T-helper 17 cell (primary cell): ENCODE measurements around the gene CREG2. TPM values are rescaled to one million over a fixed set of nuclear protein-coding genes. Genes with fewer than 3 reads are reported as not detected.
A peak's percentile ranks its signal among the peaks of the same experiment; 100 is the strongest.

Experiments
- ATAC-seq: fragments of 150-1000 bp; cut with Tn5 transposase; 2 replicates; pipeline ENCODE4 v1.10.0; 2021; ENCODE audit warnings: mild to moderate bottlenecking, moderate library complexity
- DNase-seq, 3 donors: peaks; one replicate each; pipeline versions ENCODE4 v3.0.0 to v3.0.0-alpha.2; 2020 to 2021
- H3K9me3 ChIP-seq: one replicate; pipeline ENCODE4 v1.7.0; 2013; ENCODE audit warnings: low read length, mild to moderate bottlenecking; ENCODE audit not compliant: control insufficient read depth, poor library complexity, severe bottlenecking
- H3K27ac Mint-ChIP-seq: one replicate; pipeline ENCODE4 v1.8.0; 2022; ENCODE audit warnings: mild to moderate bottlenecking, moderate library complexity, mixed read lengths
- H3K27me3 Mint-ChIP-seq: one replicate; pipeline ENCODE4 v1.8.0; 2022; ENCODE audit warnings: mixed read lengths
- H3K36me3 Mint-ChIP-seq: one replicate; pipeline ENCODE4 v1.8.0; 2022; ENCODE audit warnings: low read depth, mixed read lengths
- H3K4me1 Mint-ChIP-seq: one replicate; pipeline ENCODE4 v1.8.0; 2022; ENCODE audit warnings: mild to moderate bottlenecking, mixed read lengths
- H3K4me3 Mint-ChIP-seq: one replicate; pipeline ENCODE4 v1.8.0; 2022; ENCODE audit warnings: mild to moderate bottlenecking, moderate library complexity, mixed read lengths
- total RNA-seq, 4 donors: library from RNA in 2 of 4; stranded (reverse) in 2 of 4; gene quantifications; one replicate each; pipeline ENCODE4 v1.2.3 and lab custom pipeline; 2022 to 2026

The CREG2 gene
- total RNA-seq, 2 donors from 2014 or later, result 0.30 to 0.39 TPM

DNA sequence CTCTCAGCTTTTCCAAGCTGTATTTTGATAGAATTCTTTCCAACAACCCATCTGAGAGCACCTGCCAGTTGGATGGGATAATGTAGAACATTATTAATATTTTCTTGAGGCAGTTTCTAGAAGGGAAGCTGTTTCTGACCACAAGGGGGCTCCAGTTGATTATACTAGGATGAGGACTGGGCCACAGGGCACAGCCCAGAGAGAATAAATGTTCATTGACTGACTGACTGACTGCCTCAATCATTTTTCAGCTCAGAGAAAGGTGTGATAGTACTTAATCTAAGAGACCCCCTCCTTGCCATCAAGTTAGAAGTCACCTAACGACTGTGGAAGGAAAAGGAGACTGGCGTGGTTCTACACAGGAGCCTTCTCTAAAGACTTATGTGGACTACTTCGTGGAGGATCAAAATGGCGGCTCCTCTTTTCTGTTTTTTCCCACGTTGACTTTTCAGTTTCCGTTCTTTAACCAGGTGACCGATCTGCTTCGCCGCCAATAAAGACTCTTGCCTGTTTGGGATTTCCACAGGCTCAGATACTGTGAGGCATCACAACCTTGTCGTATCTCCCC lies 31.9 kb upstream of the CREG2 start:
- H3K4me3 Mint-ChIP-seq, result no peak overlapping the region
- DNase-seq (peak in 1 of 3 donors; percentile 45), ATAC-seq (peak; percentile 77)
- no peaks in the 10 kb centered on the region for H3K36me3 Mint-ChIP-seq
- no peak overlapping the region for H3K27ac Mint-ChIP-seq
- H3K9me3 ChIP-seq, result peaks cover 3% of the 10 kb centered on the region
- H3K4me1 Mint-ChIP-seq, result peaks cover 4% of the 10 kb centered on the region
- peaks cover 15% of the 10 kb centered on the region for H3K27me3 Mint-ChIP-seq

DNA sequence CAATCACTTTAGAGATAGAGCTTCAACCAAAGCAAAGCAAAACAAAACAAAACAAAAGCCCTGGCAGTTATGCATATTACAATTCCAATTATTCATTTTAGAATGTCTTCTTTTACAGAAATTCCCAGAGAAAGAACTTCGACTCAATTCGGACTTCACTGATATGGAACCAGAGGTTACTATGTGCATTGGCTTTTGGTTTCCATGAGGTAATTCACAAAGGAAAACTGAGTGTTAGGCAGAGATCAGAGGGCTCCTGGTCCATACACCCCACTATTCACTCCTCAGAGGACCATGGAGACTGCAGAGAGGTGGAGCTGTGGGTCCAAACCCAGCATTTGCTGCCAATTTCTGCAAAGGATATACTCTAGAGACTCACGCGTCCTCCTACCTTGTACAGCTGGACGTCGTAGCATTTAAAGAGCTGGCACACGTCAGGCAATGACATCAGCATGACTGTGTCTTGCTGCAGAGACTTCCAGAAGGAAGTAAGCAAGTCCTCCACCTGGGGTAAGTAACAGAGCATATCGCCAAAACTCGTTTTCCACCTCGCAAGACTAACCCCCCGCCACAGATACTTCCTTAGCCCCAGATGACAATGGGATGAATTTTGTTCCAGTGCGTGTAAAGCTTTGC lies 31.3 kb upstream of the CREG2 start:
- no peak for ATAC-seq
- Mint-ChIP-seq H3K4me3 (no peak overlapping the region), H3K4me1 (peaks cover 4% of the 10 kb centered on the region), H3K27ac (no peak overlapping the region), H3K27me3 (peaks cover 15% of the 10 kb centered on the region), H3K36me3 (no peaks in the 10 kb centered on the region)
- peaks cover 3% of the 10 kb centered on the region for H3K9me3 ChIP-seq
- DNase-seq, result no peak

DNA sequence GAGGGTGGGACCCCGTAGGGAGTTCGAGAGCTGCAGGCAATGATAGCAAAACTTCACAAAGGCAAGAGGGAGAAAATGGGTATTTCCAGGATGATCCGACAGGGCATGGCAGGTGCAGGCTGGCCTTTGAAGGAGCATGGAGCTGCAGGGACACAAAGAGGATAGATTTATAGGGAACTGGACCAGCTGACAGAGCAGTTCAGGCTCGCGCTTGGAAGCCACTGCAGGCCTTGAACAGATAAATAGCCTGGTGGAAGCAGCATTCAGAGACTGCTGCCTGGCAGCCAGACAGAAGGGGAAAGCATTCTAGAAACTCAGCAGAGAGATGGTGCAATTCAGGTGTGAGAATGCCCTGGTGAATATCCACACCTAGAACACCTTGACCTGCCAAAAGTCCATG lies 29.3 kb upstream of the CREG2 start:
- no peak for ATAC-seq
- Mint-ChIP-seq H3K4me3 (no peak overlapping the region), H3K27ac (no peak overlapping the region), H3K27me3 (peaks cover 25% of the 10 kb centered on the region), H3K36me3 (no peaks in the 10 kb centered on the region), H3K4me1 (peaks cover 2% of the 10 kb centered on the region)
- H3K9me3 ChIP-seq, result peaks cover 3% of the 10 kb centered on the region
- no peak for DNase-seq

DNA sequence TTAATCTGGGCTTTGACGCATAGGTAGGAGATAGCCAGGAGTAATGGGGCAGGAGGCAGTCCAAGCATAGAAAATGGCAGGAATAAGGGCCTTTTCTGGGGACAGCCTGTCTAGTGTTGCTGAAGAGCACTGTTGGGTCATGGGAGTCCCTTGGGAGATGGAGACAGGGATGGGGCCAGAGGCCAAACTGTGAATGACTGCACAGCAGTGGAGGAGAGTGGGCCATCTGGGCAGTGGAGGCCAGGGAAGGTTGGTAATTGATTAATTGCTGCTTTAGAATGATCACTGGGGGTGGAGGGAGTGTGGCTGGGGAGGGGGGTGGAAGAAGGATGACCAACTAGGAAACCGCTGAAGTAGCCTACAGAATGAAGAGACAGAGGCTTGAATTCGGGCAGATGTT lies 28.6 kb upstream of the CREG2 start:
- Mint-ChIP-seq H3K27me3 (peaks cover 25% of the 10 kb centered on the region), H3K36me3 (no peaks in the 10 kb centered on the region), H3K4me1 (peaks cover 2% of the 10 kb centered on the region), H3K4me3 (no peak overlapping the region), H3K27ac (no peak overlapping the region)
- H3K9me3 ChIP-seq, result peaks cover 3% of the 10 kb centered on the region
- DNase-seq (no peak), ATAC-seq (no peak)

DNA sequence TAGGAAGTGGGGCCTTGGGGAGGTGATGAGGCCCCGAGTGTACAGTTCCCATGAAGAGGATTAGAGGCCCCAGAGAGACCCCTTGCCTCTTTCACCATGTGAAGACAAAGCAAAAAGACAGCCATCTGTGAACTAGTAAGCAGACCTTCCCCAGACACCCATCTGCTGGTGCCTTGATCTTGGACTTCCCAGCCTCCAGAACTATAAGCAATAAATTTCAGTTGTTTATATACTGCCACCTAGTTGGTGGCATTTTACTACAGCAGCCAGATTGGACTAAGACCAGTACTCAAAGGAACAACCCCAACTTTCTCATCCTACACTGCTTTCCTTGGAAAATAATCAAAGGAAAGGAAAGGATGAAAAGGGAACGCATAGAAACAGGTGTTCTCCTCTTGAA lies 27.9 kb upstream of the CREG2 start:
- peaks cover 3% of the 10 kb centered on the region for H3K9me3 ChIP-seq
- peaks cover 4% of the 10 kb centered on the region for H3K4me1 Mint-ChIP-seq
- ATAC-seq (no peak), DNase-seq (no peak)
- no peak overlapping the region for H3K4me3 Mint-ChIP-seq
- peaks cover 1% of the 10 kb centered on the region for H3K36me3 Mint-ChIP-seq
- H3K27me3 Mint-ChIP-seq, result peaks cover 29% of the 10 kb centered on the region
- H3K27ac Mint-ChIP-seq, result no peak overlapping the region

DNA sequence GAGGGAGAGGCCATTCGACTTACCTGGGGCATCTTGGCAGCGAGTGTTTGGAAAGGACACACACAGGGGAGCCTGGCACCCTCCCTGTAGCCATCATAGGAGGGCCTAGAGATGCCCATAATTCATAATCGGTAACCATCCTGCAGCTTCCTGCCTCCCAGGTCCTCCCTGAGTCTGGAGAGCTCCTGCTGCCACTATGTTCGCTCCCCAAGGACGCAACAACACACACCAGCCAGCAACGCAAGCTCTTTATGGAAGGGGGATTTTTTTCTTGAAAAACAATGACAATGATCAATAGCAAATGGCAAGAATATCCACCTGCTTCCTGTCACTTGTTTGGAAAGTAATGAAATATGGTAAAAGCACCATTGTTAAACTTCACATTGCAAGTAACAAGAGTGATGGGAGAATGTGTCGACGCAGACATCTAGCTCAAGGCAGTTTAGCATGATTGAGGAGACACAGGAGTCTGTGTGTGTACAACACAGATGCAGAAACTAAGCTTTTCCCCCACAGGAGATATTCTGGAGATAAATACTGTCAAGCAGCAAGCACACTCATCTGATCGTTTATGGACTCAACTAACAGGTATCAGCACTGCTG lies 24.9 kb upstream of the CREG2 start:
- peaks cover 3% of the 10 kb centered on the region for H3K9me3 ChIP-seq
- Mint-ChIP-seq H3K27me3 (peaks cover 31% of the 10 kb centered on the region), H3K27ac (no peak overlapping the region), H3K4me3 (no peak overlapping the region), H3K4me1 (peaks cover 3% of the 10 kb centered on the region), H3K36me3 (peaks cover 6% of the 10 kb centered on the region)
- DNase-seq (no peak), ATAC-seq (no peak)

DNA sequence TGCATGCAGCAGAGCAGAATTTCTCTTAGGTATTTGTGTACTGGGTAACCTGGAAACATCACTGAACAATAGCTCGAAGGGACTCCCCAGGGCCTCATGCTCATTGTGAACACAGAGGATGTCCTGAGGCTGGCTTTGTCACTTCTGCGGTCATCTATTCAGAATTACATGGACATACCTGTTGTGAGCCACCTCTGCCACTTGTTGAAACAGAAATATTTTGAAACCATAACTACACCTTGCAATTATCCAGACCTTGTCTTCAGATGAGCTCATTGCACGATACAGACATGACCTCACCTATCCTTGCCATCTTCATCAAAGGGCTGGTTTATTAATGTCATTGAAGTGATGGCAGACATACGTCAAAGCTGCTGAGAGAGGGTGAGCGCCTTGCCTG lies 23.4 kb upstream of the CREG2 start:
- H3K27me3 Mint-ChIP-seq, result peaks cover 24% of the 10 kb centered on the region
- peaks cover 6% of the 10 kb centered on the region for H3K36me3 Mint-ChIP-seq
- ATAC-seq (no peak), DNase-seq (no peak)
- no peak overlapping the region for H3K4me3 Mint-ChIP-seq
- H3K4me1 Mint-ChIP-seq, result peaks cover 5% of the 10 kb centered on the region
- H3K9me3 ChIP-seq, result peaks cover 3% of the 10 kb centered on the region
- peak overlapping the region; percentile 60 for H3K27ac Mint-ChIP-seq

DNA sequence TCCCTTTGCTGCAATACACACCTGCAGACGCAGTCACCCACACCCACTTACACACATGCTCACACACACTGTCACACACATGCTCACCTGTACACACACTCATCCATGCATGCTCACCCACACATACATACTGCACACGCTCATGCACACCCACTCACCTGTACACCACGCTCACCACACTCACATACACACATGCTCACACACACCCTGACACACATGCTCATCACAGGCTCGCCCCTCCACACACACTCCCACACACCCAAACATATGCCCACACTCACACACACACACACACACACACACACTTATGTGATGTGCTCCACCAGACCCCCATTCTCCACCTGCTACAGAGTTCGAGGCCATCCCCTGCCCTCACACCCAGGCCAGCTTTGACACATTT lies 22.8 kb upstream of the CREG2 start:
- peak overlapping the region; percentile 25 for H3K4me3 Mint-ChIP-seq

DNA sequence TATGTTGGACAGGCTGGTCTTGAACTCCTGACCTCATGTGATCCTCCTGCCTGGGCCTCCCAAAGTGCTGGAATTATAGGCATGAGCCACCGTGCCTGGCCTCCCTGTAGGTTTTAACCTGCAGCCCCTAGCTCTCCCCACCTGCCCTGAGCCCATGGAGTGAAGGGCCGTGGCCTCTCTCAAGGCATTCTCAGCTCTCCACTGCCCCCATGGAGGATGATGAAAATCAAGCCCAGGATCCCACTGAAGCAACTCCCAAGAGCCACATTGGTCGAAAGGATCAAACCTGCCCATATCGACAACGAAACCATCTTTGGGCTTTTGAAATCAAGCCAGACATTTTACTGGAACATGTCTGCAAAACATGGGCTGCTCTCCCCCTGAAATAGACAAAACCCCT lies 22.4 kb upstream of the CREG2 start:
- H3K27ac Mint-ChIP-seq, result peak overlapping the region; percentile 60
- H3K4me1 Mint-ChIP-seq, result peaks cover 5% of the 10 kb centered on the region

More for the DNA sequence above, 22.8 kb upstream of the CREG2 start:
- H3K36me3 Mint-ChIP-seq, result peaks cover 6% of the 10 kb centered on the region
- H3K27me3 Mint-ChIP-seq, result peaks cover 25% of the 10 kb centered on the region
- H3K9me3 ChIP-seq, result peaks cover 3% of the 10 kb centered on the region
- H3K4me1 Mint-ChIP-seq, result peaks cover 5% of the 10 kb centered on the region
- ATAC-seq (no peak), DNase-seq (no peak)
- H3K27ac Mint-ChIP-seq, result peak overlapping the region; percentile 60

DNA sequence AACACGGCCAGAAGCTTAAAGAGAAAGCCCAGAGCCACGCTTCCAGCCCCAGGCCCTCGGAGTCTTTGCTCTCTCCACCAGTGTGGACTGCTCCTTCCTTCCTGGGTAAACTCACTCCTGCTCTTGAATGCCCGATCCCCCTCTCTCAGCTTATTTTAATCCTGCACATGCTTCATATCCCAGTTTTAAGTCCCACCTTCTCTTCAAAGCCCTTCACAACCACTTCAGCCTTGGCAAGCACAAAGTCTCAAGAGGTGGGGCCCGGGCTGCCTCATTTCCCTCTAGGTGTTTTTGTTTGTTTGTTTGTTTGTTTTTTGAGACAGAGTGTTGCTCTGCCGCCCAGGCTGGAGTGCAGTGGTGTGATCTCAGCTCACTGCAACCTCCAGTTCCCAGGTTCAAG lies 21.6 kb upstream of the CREG2 start:
- H3K9me3 ChIP-seq, result no peaks in the 10 kb centered on the region
- peaks cover 5% of the 10 kb centered on the region for H3K4me1 Mint-ChIP-seq
- H3K36me3 Mint-ChIP-seq, result peaks cover 6% of the 10 kb centered on the region
- DNase-seq (no peak), ATAC-seq (no peak)
- peaks cover 25% of the 10 kb centered on the region for H3K27me3 Mint-ChIP-seq
- H3K27ac Mint-ChIP-seq, result peak overlapping the region; percentile 60
- H3K4me3 Mint-ChIP-seq, result no peak overlapping the region

More for the DNA sequence above, 22.4 kb upstream of the CREG2 start:
- ATAC-seq (no peak), DNase-seq (no peak)
- H3K9me3 ChIP-seq, result peaks cover under 1% of the 10 kb centered on the region
- Mint-ChIP-seq H3K4me3 (no peak overlapping the region), H3K27me3 (peaks cover 25% of the 10 kb centered on the region), H3K36me3 (peaks cover 6% of the 10 kb centered on the region)

DNA sequence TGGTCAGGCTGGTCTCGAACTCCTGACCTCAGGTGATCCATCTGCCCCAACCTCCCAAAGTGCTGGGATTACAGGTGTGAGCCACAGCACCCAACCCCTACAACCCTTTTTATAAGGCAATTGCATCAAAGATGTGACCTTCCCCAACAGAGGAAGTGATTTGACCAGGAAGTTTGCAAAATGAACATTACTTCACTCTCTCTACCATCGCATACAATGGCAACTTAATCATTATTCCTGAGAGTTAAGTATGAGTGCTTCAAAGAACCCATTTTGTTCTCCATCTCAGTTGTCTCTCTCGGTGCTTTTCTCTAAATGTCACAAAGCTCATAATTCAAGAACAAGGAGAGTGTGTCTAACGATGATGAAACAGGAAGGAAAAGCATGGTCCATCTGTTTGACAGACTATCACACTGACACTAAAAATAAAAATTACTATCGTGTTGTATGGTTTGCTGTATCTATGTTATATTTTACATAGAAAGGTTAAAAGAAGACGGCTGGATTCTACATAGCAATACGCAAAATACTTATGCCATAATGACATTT lies 18.1 kb upstream of the CREG2 start:
- Mint-ChIP-seq H3K4me3 (peak overlapping the region; percentile 45), H3K4me1 (peaks cover 4% of the 10 kb centered on the region), H3K27me3 (peaks cover 40% of the 10 kb centered on the region), H3K36me3 (peaks cover 6% of the 10 kb centered on the region), H3K27ac (no peak overlapping the region)
- no peak for ATAC-seq
- no peaks in the 10 kb centered on the region for H3K9me3 ChIP-seq
- DNase-seq, result no peak

DNA sequence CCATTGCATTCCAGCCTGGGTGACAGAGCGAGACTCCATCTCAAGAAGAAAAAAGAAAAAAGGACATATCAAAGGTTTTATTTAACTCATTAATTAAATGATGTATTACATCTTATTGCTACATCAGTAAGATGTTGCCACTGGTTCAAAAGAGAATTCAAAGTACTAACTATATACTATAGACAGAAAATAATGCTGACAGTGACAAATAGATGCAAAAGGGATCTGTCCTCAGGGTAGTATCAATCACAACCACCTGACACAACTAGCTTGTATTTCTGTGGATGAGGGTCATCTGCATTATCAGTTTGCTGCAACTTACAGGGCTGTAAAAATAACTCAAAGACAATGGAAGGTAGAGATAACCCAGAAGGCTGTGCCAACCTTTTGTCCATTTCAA lies 16.4 kb upstream of the CREG2 start:
- Mint-ChIP-seq H3K36me3 (no peaks in the 10 kb centered on the region), H3K27me3 (peaks cover 52% of the 10 kb centered on the region), H3K4me3 (no peak overlapping the region), H3K4me1 (peaks cover 5% of the 10 kb centered on the region), H3K27ac (no peak overlapping the region)
- H3K9me3 ChIP-seq, result no peaks in the 10 kb centered on the region
- ATAC-seq, result no peak
- no peak for DNase-seq

DNA sequence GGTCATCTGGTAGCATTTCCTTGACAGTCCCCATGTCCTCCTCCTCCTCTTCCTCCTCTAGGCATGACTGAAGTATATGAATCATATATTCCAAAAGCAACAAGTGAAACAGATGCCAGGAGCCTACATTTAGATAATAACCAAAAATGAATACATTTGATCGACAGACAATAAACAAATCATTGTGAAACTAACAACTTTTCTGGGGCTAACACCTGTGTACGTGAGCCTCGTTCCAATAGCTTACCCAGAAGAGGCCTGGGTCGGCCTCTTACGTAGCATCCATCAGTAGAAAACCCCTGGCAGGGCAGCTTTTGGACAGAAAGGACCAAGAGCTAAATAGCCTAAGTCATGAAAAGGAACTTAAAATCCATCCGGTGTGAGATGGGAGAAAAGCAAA lies 15.3 kb upstream of the CREG2 start:
- ATAC-seq (no peak), DNase-seq (no peak)
- peaks cover 5% of the 10 kb centered on the region for H3K4me1 Mint-ChIP-seq
- H3K9me3 ChIP-seq, result no peaks in the 10 kb centered on the region
- H3K27ac Mint-ChIP-seq, result no peak overlapping the region
- H3K4me3 Mint-ChIP-seq, result no peak overlapping the region
- H3K36me3 Mint-ChIP-seq, result no peaks in the 10 kb centered on the region
- H3K27me3 Mint-ChIP-seq, result peaks cover 59% of the 10 kb centered on the region
